ENCODE results near the gene CNTN4. TPM values are rescaled to one million over a fixed set of nuclear protein-coding genes. Genes with fewer than 3 reads are reported as not detected.

Gene CNTN4
- total RNA-seq, 2 donors from 2014 or later: 3.7 to 4.1 TPM

DNA sequence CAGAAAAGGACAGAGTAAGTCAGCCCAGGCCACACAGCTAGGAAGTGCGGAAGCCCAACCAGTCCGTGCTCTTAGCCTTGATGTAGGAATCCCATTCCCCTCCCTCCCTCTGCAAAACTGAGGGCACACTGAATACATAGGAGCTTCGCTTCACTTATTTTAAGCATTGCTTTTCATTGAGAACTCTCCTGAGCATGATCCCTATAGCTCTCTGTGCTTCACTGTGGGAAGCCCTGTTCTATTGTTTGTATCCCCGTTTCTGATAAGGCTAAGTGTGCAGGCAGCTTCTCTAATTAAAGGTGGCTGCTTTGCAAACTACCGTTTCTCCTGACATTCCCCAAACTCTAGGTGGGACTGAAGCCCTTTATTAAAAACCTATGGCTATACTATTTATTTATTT, 981.6 kb downstream of the CNTN4 start:
- intact Hi-C loops (cut with DNase I): no loop called here
- ATAC-seq (no peak), DNase-seq (no peak)

DNA sequence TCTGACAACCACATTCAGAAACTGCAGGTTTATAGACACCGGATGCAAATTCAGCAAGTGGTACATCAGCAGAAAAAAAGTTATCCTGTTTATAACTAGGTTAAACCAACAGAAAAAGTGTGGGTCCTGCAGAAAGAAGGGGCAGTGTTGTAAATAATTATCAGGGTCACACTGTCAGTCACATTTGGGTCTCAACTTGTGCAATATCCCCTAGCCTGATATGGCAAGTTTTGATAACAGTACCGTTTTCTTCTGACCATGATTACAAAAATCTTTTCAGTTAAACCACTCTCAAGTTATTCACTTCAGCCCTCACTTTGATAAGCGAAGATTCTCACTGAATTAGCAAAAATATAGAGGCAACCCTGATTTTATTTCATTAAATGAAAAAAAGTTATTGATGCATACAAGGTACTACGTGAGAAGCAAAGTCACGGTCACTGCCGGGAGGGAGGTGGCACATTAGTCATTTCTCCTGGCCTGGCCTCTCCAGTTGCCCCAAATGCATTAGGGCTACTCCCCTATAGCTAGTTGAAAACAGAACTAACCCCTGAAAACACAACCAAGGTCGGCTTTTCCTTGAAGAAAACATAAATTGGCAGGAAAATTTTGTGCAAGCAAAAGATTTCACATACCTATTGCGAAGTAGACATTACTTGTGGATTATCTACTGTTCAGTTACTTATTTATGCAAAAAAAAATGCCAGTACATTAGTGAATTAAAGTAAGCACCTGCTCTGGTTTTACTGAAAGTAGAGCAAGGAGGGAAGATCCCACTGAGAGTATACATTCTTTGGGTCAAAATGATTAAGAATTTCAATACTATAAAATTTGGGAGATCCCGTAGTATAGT, 982.9 kb downstream of the CNTN4 start:
- no peak for DNase-seq
- no peak for ATAC-seq
- intact Hi-C loops (cut with DNase I): no loop called here

DNA sequence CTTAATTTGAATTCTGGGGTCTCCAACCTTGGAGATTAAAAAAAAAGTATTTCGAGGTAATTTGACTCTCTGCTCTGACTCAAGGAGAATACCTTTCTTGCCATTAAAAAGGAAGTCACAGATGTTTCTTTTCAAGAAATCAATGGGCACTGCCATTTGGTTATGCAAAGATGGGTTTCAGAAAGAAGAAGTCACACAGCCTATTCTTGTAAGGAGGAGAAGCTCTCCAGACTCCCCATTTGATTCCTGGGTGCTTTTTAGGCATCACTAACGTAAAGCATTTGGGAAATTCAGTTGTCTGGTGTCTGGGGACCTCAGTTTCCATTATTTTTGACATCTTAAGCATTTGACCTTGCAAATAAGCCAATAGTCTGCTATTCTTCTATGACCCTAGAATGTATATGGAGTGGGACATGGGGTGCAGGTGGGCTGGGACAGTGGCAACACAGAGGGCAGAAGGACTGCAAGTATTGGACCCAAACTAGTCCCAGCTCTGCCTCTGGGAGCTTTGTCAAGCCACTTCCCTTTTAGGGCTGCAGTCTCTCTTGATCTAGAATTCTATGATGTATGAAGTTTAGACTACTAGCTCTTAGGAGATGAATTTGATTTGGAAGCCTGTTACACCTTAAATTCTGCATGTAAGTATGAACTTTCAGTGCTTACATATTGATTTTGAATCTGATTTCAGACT, 983.7 kb downstream of the CNTN4 start:
- DNase-seq: no peak
- no peak for ATAC-seq
- intact Hi-C loops (cut with DNase I): no loop called here

DNA sequence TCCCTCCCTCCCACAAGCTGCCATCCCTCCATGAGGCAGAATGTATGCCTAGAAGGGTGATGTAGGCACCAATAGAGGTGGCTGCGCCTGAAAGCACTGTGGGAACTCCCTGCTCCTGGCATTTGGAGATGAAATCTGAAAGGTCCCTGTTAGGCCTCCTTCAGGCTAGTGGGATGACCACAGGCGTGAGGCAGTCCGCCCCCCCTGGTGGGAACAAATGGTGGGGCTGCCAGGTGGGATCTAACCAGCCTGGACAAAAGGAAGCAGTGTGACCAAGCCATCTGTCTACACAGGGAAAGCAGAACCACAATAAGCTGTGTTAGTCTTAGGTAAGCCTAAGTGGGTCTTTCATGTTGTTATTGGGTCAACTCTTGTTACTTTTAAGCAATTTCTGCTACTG, 986.2 kb downstream of the CNTN4 start:
- ATAC-seq: no peak
- intact Hi-C loops (cut with DNase I): no loop called here
- no peak for DNase-seq

DNA sequence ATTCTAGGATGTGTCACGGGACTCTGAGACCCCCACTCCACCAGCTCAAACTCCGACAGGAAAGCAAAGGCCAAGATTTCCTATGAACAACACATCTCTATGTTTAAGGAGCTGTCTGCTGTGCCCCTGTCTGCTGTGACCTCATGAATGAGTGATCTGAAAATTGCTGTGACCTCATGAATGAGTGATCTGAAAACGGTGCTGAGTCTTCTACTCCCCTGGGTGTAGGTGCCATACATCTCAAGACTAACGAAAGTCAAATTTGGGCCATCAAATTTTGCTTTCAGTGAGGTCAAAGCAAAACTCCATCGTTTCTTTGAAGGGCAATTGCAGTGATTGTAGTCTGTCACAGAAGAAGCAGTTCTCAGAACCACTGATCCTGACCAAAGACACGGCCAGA, 987.1 kb downstream of the CNTN4 start:
- intact Hi-C loops (cut with DNase I): no loop called here
- ATAC-seq (no peak), DNase-seq (no peak)

DNA sequence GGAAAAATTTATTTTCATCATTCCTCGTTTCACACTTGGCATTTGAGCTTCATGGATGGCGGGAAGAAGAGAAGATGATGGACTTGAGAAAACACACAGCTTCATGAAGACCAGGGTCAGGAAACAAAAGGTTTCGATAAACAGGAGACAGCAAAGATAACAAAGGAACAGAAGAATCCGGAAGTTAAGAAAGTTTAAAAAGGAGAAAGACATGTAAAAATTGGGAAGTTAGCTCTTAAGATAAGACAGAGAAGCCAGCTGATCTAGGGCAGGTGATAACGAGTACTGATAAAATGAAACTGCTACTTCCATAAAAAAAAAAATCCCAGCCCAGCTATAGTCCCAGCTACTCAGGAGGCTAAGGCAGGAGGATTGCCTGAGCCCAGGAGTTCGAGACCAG, 987.6 kb downstream of the CNTN4 start:
- no peak for ATAC-seq
- intact Hi-C loops (cut with DNase I): no loop called here
- no peak for DNase-seq

DNA sequence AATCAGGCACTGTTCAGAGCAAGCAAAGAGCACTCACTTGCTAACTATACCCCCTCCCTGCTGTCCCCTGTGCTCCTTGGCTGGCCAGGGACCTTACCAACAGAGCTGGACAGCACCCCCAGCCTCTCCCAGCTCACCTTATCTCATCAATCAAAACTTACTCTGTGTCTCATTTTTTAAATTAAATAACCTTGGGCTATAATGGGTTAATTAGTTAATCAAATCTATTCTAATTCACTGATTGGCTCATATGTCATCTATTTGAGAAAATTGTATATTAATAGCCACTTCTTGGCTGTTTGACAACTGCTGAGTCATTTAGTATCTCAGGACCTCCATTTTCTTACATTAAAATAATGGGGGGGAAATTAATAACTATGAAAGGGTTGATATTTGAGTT, 988.6 kb downstream of the CNTN4 start:
- intact Hi-C loops (cut with DNase I): no loop called here
- DNase-seq: no peak
- no peak for ATAC-seq

DNA sequence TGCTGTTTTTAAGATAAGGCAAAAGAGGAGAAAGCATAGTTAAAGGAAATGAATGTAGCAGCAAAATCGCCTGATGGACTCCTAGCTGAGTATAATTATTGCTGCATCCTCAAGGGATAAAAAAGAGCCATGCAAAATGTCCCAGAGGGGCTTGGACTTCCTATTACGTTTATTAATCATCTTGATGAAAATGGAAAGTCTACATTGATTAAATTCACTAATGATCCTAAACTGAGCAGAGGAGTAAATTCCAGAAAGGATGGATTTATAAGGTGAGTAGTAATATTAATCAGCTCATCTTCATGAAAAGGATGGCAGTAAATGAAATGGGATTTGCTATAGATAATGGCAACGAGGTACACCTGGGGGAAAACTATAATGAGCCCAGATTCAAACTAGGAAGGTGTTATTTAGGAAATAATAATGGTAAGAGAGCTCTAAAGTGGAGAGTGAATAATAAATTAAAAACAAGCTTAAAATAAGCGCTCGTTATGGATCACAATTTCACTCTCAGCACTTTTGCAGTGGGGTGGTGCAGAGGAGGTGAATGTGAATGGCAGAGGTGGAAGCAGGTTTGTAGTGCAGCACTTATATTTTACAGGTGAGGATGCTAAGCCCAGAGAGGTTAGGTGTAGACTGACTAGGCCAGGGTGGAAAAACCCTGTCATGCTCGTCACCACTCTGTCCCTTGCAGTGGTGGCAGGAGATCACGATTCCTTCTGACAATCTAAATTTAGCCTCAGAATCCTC, 989.2 kb downstream of the CNTN4 start:
- ATAC-seq: no peak
- intact Hi-C loops (cut with DNase I): no loop called here

DNA sequence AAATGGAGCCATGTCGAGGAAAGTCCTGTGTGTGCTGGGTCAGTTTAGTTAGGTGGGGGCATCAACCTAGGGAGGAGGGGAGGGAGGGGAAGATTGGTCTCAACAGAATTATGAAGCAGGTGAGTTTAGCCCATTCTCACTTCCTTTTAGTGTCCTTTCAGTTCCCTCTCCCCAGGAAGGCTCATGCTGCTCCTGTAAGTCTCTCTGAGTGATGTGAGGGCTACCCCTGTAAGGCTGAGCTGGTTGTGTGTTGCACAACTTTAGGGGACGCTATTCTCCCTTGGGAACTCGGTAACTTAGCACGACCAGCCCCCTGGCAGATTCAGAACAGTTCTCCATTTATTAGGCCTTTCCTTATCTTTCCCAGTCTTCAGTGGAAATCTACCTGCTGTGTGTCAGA, 990.4 kb downstream of the CNTN4 start:
- intact Hi-C loops (cut with DNase I): no loop called here
- ATAC-seq (no peak), DNase-seq (no peak)

More for the DNA sequence above, 989.2 kb downstream of the CNTN4 start:
- DNase-seq: no peak

DNA sequence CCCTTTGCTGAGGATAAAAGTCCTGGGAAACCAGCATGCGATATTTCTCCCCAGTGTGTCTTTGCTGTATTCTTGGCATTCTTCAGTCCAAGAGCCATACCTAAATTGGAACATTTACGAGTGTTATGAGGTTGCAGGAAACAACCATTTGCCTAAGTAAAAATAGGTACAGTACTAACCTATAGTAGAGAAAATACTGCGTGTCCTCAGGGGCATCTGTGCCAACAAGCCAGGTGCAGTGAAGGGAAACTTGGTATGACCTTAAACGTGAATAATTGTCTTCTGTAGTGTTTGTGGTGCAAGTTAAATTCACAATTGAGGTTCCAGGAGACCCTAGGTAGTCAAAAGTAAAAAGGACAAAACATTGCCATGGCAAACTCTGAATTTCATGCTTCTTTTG, 999.3 kb downstream of the CNTN4 start:
- no peak for DNase-seq
- intact Hi-C loops (cut with DNase I): no loop called here
- ATAC-seq: no peak

DNA sequence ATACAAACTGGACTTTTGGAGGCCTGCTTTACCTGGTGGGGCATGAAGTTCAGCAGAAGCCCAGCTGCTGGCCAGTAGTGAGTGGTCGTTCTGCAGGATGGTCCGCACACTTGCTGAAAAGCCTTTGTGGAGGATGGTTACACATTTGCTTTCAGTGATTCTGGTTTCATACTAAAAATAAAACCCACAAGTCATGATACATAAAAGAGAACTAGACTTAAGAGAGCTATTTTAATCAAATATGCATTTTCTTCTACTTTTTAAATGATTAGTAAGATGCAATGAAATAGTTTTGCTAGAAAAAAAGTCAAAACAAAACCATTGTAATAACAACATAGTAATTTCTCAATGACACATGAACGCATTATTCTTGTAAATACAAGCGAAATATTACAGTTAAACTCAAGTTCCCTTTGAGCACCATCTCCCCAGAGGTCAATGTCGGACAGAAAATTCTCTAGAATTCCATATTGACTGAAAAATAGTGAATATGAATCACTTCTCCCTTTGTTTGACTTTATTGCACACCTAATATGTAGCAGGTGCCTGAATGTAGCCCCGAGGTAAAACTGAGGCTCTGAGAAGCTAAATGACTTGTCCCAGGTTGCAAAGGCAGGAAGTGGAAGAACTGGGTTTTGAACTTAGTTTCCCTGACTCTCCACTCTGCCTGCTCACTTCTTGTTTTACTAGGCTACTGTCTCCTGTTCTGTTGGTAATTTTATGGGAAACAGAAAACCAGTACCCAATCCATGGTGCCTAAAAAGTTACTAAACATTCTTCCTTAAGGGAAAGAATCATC, 1003.2 kb downstream of the CNTN4 start:
- DNase-seq (no peak), ATAC-seq (no peak)
- intact Hi-C loops (cut with DNase I): no loop called here

DNA sequence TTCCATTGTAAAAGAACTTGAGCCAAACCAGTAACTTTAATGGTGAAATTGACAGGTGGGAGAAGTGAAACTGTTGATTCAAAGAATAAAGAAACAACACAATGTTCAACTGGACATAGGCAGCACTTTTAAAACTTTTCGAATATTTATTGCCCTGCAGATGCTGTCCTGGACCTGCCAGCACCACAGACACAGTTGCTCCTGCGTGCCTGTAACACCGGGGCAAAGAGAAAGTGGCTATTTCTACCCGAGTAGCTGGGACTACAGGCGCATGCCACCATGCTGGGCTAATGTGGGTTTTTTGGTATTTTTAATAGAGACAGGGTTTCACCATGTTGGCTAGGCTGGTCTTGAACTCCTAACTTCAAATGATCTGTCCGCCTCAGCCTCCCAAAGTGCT, 1004.1 kb downstream of the CNTN4 start:
- intact Hi-C loops (cut with DNase I): no loop called here
- no peak for DNase-seq
- no peak for ATAC-seq

DNA sequence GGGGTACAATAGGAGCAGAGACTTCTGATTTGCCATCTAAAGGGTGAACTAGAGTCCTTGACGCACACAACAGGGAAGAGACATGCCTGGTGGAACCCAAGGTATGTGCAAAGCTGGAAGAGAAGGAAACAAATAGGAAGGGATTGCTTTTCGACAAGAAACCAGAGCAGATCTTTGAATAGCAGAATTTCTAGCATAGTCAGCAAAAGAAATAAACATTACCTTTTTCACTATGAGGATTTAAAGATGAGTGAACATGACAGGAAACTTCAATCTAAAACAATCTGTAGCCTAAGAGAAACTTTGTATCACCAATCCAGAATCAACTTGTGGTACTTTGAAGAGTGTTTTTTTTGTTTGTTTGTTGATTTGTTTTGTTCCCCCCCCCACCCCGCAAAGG, 1006.6 kb downstream of the CNTN4 start:
- no peak for ATAC-seq
- intact Hi-C loops (cut with DNase I): no loop called here
- no peak for DNase-seq

DNA sequence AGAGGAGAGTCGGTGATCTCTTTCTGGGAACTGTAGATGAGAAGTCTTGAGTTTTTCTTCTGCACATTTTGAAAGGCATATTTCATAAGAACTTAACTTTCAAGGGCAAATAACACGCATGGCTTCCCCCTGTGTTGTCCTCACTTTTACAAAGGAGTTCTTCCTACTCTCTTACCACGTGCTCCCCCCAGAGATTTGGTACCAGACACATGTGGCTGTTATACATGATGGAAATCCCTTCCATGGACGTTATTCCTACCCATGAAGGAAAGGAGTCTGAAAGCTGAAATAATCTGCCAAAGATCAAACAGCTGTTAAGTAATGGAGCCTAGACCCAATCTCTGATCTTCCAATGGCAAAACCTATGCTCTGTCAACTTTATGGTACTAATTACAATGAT, 1007.1 kb downstream of the CNTN4 start:
- intact Hi-C loops (cut with DNase I): no loop called here
- ATAC-seq: no peak

DNA sequence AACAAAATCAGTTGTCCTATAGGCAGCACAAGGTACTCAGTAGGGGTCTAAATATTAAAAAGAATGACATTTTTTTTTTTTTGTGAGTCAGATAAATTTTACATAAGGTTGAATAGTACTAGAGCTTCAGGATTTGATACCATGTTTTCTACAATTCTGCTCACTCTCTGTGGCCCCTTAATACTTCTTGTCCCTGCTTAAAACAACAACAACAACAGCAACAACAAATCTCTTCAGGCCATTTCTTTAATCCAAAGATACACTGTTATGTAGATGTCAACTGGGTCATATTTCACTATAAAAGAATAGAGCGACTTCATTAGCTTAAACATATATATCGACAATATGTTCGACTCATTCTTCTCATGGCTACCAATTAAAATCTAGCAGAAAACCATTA, 1008.5 kb downstream of the CNTN4 start:
- DNase-seq (no peak), ATAC-seq (no peak)
- intact Hi-C loops (cut with DNase I): no loop called here

More for the DNA sequence above, 1007.1 kb downstream of the CNTN4 start:
- no peak for DNase-seq
